OCI-LY1 (cell line): ENCODE measurements around the gene RGS10.

Source experiments
- EZH2 ChIP-seq: fragments of 200-600 bp; sonication (generic), shearing (Covaris generic); IDR thresholded peaks from 2 replicates; pipeline ENCODE4 v1.8.0; 2017; ENCODE audit warnings: borderline replicate concordance, mixed run types, mild to moderate bottlenecking, antibody characterized with exemption, low read length, moderate library complexity, mixed read lengths
- TF ChIP-seq, protein P1 (sequence below): fragments of 200-600 bp; sonication (generic), shearing (Covaris generic); IDR thresholded peaks from 2 replicates; pipeline ENCODE4 v1.5.1; 2017; ENCODE audit warnings: mild to moderate bottlenecking, antibody characterized with exemption, low read length, moderate library complexity, mixed read lengths

DNA sequence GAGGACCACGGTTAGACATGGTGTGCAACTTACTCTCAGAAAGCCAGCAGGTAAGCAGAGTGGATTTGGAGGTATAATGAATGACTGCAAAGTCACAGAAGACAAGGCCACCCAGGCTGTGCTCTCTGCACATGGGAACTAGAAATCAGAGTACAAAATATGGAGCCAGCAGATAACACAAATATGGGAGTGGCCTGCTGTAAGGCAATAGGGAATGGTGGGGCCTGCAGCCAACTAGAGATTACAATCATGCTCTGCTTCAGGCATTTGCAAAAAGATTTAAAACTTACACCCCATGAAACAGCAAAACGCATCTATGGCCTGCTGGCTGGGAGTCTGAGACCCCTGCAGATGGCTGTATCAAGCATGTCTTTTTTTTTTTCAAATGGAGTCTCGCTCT, 47.0 kb downstream of the RGS10 start:
- TF ChIP-seq, protein P1, sequence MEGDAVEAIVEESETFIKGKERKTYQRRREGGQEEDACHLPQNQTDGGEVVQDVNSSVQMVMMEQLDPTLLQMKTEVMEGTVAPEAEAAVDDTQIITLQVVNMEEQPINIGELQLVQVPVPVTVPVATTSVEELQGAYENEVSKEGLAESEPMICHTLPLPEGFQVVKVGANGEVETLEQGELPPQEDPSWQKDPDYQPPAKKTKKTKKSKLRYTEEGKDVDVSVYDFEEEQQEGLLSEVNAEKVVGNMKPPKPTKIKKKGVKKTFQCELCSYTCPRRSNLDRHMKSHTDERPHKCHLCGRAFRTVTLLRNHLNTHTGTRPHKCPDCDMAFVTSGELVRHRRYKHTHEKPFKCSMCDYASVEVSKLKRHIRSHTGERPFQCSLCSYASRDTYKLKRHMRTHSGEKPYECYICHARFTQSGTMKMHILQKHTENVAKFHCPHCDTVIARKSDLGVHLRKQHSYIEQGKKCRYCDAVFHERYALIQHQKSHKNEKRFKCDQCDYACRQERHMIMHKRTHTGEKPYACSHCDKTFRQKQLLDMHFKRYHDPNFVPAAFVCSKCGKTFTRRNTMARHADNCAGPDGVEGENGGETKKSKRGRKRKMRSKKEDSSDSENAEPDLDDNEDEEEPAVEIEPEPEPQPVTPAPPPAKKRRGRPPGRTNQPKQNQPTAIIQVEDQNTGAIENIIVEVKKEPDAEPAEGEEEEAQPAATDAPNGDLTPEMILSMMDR = no peak
- no peak for TF ChIP-seq EZH2
